Measurements from ENCODE around the gene CDC42EP1.

- TF ChIP-seq POLR2A (IDR thresholded peaks at IDR 0.05): no peak
- TF ChIP-seq CTCF (IDR thresholded peaks at IDR 0.05): no peak
Observed at GRCh38 chr22:37542959-37543358, 17.3 kb upstream of the CDC42EP1 start.
